ENCODE measurements around the gene KRT15.

Gene KRT15

DNA sequence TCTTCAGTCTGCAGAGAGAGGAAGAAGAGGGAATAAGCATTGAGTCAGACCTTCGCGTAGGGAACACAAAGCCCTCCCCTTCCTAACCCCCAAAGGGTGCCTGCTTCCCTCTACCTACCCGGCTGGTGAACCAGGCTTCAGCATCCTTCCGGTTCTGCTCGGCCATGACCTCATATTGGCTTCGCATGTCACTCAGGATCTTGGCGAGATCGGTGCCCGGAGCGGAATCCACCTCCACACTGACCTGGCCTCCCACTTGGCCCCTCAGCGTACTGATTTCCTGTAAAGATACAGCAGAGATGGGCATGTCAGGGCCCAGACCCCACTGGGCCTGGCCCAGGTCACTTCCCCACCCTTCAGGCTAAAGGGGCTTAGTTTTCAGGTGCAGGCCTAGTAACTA lies 5.6 kb upstream of the KRT15 start:
- ATAC-seq, result no peak

DNA sequence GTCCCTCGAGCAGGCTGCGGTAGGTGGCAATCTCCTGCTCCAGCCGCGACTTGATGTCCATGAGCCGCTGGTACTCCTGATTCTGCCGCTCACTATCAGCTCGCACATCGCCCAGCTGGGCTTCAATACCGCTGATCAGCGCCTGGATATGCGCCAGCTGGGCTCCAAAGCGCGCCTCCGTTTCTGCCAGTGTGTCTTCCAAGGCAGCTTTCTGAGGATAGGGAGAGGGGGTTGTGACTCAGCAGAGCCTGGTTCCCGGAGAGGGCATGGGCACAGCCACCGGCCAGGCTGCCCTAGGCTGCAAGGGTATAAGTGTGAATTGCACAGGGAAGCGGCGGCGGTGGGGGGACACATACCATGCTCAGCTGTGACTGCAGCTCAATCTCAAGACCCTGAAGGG lies 5.1 kb upstream of the KRT15 start:
- no peak for DNase-seq

More for the DNA sequence above, 5.6 kb upstream of the KRT15 start:
- DNase-seq, result no peak

DNA sequence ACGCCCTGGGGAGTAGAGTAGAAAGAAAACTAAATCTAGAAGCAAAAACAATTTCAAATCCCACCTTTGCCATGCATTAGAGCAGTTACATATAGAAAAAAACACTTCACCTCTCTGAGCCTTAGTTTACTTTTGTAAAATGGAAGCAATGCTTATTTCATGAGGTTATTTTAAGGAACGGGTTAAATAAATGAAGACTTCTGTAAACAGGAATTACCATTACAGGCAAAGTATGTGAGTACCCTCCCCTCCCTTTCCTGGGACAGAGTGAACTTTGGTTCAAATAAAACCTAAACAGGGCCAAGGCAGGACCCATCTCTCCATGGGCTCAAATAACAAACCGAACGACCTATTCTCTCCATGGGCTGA lies 4.5 kb upstream of the KRT15 start:
- ATAC-seq (no peak), DNase-seq (no peak)

More for the DNA sequence above, 5.1 kb upstream of the KRT15 start:
- ATAC-seq, result no peak

DNA sequence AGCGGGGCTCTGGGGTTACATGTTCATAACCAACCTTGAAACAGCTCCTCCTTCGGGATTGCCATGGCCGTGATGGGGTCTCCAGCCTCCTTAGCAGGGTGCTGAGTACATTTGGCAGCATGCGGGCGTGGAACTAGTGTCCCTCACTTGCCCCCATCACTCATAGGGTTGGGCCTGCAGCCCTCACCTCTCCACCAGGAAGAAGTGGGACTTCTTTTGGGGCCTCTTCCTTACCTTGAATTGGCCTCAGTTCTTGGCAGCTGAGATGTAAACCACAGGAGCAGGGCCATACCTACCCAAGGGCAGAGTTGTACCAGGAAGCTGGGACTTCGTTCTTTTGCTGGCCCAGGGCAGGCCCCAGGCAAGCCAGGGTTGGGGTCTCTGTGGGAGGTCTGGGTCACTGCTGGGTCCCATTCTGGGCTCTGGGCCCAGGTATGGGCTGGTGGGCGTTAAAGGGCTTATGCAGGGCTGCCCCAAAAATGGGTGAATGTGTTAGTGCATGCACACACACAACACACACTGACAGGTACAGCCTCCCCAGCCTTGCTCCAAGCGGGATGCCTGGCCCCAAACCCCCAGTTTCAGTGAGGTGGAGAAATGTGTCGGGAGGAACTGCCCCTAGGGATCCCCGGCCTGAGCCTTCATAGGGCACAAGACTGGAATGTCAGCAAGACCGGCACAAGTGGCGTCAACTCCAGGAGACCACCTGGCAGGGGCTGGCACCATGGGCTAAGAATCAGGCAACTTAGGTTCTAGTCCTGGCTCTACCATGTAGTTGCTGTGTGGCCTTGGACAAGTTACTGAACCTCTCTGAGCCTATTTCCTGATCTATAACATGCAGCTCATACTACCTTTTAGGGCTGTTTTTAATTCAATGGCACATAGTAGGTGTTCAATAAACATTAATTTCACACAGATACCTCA lies 3.9 kb upstream of the KRT15 start:
- ATAC-seq (no peak), DNase-seq (no peak)

DNA sequence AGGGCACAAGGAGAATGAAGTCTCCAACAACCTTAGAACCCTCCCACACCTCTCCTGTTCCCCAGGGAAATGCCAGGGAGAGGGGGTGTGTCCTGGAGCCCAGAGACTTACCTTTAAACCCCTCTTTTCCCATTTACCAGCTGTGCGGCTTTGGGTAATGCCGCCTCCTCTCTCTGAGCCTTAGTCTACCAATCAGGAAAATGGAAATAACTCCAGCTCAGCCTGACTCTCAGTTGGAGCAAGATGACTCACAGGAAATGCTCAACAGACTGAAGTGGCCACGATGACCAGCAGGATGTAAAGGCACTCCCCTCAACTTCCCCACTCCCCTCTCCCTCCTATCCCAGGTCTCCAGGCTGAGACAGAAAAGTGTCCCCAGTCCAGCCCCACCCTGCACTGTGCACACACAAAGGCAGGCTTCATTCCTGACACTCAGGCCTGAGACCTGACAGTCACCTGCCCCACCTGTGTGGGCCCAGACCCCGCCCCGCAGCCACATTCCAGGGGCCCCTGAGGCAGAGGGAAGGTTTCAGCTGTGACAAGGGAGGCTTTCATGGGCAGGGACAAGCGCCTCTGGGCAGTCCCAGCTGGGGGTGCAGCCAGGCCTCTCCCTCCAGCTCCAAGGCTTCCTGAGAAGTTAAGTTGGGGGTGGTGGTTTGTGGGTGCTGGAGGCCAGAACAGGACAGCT lies 3.0 kb upstream of the KRT15 start:
- ATAC-seq, result no peak
- DNase-seq, result no peak

DNA sequence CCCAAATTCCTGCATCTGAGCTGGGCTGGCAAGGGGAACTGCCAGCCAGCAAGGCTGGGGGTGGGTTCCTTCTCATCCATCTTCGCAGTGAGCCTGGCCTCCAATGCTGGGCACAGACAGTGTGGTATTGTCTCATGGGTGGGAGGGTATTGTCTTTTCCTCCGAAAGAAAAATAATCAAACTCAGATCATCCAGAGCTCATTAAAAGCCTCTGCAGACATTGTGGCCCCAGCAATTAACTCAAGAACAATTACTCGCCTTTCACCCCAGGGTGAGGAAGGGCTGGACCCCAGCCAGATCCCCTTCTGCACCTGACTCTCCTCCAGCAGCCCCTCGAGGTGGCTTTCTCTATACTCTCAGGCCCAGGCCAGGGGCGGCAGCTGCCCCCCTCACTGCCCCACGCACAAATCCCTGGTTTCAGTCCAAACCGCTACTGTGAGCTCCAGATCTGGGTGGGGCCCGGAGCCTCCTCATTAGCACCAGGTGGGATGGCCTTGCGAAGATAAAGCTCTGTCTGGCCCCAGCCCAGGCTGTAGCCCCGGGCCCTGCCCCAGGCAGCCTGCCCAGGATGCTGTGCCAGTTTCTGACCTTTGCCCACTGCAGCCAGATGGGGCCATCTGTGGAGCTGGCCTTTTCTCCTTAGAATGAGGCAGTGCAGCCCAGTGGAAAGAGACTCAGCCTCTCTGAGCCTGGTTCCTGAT lies 2.3 kb upstream of the KRT15 start:
- no peak for DNase-seq
- no peak for ATAC-seq

DNA sequence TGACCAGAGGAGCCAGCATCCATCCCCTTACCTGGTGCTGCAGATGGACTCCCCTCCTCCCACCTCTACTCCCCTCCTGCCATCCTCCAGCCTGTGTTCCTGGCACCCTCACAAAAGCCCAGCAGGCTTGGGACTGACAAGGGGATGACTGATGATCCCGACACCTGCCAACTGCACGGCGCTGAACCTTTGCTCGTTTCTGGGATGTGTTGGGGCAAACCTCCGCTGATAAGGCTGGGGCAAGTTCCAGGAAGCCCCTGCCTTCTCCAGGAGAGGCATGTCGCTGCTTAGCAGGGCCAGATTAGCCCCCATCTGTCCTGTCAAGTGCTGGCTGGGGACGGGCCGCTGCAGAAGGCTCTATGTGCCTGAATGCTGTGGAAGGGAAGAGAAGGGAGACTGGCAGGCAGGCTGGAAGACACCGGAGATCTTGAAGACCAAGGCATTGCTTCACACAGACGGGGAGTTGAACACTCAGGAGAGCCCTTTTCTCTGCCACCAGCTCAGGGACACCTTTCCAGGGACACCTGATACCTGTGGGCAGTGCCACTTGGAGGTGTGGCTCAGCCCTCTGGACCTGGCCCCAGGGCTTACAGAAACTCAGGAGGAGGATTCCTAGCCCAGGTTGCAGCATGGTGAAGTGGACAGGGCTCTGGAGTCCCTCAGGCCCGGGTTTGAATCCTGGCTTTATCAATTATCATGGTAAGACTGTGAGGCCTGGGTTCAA lies 973 bp upstream of the KRT15 start:
- DNase-seq, result no peak
- no peak for ATAC-seq

DNA sequence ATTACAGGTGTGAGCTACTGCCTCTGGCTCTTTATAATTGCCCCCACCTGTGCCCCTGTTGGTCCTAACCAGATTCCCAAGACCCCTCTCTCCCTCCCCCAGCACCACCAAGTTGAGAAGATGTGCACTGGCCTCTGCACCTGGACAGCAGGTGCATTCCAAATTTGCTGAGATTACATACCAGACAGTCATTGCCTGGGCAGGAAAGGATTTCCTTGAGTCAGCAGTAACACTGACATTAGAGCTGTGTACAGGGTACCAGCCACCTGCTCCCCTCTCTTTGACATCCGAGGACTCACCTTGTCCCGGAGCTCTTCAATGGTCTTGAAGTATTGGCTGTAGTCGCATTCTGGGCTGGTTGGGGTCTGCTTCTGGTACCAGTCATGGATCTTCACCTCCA lies 659 bp downstream of the KRT15 start:
- DNase-seq (no peak), ATAC-seq (no peak)

DNA sequence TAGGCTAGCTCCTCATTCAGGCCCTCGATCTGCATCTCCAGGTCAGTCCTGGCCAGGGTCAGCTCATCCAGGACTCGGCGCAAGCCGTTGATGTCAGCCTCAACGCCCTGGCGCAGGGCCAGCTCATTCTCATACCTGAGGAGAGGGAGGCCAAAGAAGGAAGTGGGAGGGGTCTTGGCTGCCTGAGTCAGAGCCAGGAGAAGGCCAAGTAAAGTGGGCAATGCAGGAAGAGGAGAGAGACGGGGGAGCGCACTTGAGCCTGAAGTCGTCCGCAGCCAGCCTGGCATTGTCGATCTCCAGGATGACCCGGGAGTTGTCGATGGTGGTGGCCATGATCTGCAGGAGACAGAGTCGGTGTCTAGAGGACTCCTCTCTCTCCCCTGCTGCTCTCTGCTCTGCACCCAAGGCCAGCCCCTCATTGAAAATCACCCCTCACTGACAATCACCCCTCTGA lies 1.8 kb downstream of the KRT15 start:
- DNase-seq (no peak), ATAC-seq (no peak)

DNA sequence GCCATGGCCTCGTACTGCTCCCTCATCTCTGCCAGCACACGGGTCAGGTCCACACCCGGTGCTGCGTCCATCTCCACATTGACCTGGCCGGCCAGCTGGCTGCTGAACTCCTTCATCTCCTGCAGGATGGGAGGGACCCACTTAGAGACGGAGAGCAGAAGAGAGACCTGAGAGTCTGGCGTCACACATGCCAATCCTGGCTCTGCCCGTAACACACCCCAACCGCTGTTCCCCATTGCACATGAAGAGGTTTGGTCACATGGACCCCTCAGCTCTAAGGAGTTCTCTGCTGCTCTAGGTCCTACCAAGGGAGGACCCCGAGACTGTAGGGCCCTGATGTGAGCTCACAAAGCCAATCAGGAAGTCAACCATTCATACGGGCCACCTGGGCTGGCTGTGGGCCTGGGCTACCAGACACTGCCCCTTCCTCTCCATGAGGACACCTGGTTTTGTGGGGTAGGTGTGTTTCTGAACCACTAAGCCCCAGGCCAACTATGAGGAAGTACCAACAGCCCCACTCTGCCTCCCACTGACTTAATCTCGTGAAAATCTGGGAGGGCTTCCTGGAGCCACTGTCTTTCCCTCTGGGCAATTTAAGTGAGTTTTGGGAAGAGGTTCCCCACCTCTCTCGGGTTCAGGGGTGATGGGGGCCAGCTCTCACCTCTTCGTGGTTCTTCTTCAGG lies 2.4 kb downstream of the KRT15 start:
- no peak for DNase-seq
- no peak for ATAC-seq

DNA sequence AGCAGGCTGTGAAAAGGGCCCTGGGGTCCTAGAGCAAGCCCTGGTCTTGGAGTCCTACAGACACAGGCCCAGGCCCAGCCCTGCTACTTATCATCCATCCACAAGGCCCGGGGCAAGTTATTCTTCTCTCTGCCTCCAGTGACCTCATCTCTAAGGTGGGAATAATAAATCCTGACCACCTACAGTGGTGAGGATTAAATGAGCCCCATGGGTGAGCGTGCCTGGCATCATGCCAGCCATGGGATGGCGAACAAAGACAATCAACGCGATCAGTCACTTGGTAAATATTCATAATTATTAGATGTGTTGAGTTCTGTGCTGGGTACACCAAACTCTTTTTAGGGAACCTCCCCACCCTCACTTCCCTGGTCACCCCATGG lies 5.5 kb downstream of the KRT15 start:
- no peak for ATAC-seq
- DNase-seq, result no peak

DNA sequence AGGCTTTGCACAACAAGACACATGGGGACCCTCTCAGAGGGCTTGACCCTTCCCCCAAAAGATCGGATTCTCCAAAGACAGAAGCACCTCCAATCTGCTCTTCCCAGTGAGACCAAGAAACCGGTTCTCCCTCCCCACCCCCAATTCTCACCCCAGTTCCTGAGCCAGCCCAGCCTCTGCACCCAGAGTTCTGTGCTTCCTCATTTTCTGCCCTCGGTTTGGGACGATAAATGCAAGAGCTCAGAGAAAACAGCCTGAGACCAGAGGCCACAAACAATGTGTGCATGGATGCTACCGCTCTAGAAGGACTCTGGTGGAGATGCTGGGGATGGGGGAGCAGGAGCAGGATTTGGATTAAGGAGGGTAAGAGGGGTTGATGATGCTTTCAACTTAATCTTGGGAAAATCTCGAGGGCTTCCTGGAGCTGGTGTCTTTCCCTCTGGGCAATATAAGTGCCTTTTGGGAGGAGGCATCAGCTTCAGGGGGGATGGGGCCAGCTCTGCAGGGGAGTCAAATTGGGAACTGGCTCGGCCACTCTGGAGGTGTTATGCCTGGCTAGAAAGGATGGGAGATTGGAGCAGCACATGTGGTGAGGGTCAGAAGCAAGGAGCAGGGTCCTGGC lies 6.0 kb downstream of the KRT15 start:
- no peak for DNase-seq

DNA sequence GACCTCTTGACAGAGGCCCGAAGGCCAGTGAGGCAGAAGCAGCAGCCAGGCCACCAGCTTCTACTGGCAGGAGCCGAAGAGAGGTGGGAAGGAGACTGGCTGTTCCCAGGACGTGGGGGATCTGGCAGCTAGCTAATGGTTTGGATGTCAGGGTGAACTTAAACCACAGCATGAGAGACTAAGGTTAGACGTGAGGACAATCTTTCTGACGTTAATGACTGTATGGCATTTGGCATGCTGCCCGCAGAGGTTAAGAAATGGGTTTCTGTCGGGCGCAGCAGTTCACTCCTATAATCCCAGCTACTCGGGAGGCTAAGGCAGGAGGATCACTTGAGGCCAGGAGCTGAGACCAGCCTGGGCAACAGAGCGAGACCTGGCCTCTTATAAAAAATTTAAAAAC lies 7.0 kb downstream of the KRT15 start:
- ATAC-seq, result no peak
- DNase-seq, result no peak

More for the DNA sequence above, 6.0 kb downstream of the KRT15 start:
- no peak for ATAC-seq

DNA sequence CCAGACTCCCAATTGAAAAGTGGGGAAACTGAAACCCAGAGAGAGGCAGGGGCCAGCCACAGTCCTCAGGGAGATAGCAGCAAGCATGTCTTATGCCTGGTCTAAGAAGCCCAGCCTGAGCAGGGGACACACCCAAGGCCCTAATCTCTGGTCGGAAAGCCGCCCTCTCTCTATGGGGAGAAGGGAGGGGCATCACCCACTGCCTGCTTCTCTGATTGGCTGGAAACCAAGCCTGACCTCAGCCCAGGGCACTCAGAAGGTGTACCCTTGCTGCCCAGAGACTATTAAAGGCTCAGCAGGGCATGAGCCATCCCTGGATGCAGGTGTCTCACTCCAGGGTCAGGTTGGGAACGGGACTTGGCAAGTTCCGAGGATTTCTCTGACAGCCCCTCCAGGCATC lies 7.6 kb downstream of the KRT15 start:
- no peak for DNase-seq
- no peak for ATAC-seq

DNA sequence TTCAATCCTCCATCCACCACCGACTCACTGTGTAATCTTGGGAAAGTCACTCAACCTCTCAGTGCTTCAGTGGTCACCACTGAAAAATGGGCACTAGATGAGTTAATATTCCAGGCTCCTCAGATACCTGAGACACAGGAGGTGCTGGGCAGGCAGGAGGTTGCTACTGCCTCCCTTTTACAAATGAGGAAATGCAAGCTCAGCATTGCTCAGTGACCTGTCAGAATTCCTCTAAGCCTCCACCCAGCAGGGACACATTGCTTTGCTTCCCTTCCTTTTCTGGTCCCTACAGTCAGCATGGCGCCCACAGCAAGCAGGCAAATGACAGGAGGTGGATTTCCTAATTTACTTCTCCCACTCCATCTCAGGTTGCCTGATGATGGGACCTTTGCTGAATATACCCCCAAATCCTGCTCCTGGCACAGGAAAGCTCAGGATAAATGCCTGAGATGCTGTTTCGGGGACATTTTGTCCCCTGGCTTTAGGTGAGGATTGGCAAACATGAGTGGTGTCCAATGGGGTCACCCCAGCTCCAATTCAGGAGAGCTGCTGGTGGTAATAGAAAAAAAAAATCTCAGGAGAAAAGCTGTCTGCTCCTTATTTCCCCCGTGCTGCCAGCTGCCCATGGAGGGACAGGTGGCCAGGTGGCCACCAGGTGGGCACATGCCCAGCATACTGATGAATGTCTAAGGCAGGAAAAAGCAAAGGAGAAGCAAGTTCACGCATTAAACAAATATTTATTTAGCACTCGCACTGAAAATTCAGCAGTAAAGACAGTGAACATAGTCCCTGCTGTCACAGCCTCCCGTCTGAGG lies 8.2 kb downstream of the KRT15 start:
- DNase-seq (no peak), ATAC-seq (no peak)

DNA sequence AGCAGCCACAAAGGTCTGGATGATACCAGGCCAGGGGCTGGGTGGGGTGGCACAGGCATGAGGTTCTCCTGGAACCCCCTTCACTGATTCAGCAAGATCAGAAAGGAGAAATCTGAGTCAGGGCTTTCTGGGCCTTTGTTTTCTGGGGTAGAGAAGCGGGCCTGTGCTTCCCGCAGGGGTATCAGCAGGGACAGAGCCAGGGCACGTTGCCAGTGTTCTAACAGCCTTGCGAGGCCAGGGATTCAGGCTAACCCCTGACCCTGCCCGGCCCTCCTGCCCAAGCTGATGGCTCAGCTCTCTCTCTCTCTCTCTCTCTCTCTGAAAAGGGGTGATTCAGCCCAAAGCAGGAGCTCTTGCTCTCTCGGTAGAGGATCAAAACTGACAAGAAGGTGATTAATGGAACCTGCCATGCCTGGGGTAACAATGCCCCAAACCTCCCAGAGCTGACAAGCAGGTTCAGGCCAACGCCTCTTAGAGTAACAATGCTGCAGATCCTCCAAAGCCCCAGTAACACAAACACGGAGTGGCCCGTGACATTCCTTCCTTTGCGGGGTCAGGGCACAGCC lies 11.3 kb downstream of the KRT15 start:
- no peak for DNase-seq
- ATAC-seq, result no peak

DNA sequence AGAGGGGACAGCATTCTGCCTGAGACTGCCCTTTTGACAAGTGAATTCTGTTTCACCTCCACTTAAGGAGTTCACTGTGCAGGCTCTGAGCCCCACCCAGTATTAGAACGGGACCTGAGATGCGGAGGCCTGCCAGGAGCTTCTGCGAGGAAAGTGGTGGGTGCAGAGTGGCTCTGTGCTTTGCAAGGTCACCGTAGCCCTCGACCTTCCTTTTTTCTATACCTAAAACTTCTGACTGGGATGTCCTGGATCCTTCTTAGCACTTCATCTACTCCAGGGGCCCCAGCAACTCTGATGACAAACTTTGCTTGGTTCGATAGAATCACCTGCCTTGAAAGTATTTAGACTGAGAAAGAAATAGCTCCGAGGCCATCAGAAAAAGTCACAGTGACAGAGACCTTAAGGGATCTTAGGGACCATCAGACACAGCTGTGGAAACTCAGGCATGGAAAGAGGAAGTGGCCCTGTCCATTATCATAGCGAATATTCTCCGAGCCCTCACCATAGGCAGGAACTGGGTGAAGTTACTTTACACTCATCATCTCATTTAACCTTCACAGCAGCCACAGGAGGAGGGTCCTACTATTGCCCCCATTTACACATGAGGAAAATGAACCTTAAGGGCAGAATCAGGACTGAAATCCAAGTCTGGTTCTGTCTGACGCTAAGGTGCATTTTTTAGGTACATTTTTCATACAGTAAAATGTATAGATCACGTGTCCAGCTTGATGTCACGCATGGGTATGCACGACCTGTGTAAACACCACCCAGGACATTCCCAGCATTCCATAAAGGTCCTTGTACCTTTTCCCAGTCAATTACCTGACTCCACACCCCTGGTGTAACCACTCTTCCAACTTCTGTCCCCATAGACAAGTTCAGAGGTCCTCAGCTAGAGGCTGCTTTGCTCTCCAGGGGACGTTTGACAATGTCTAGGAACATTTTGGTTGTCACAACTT lies 12.6 kb downstream of the KRT15 start:
- ATAC-seq (no peak), DNase-seq (no peak)

DNA sequence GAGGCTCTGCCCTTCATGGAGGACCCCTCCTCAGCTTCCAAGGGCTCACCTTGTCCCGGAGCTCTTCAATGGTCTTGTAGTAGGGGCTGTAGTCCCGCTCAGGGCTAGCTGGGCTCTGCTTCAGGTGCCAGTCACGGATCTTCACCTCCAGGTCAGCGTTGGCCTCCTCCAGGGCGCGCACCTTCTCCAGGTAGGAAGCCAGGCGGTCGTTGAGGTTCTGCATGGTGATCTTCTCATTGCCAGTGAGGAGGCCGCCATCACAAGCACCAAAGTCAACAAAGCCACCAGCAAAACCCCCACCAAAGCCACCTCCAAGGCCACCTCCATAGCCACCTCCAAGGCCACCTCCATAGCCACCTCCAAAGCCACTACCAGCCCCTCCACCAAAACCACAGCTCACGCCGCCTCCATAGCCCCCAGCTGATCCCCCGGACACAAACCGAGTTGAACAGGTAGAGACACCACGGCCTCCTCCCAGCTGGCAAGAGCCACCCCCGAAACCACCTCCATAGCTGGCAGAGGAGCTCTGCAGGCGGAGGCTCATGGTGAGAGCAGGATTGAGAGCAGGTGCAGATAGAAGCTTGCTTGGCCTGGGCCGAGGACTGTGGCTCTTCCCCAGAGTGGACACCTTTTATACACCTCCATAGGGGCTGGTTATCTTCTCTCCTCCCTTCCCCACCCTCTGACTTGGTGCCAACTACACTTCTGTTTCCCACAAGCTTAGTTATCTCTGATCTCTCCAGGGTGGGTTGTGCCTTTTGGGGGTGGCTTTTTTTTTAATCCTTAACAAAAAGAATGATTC lies 13.5 kb downstream of the KRT15 start, which contains the start of gene KRT13:
TSS of gene KRT13 (minus strand) at position 606 of the 802 bp plus-strand sequence. CDS start at position 544, 62 bp downstream.
- DNase-seq, result no peak
- ATAC-seq, result no peak

Measured in stimulated activated naive CD8-positive, alpha-beta T cell treated with anti-CD3 and anti-CD28 coated beads, Interleukin-15, Interleukin-2, amounts not matched to agents 100 U/mL and 50 U/mL, for 24 hours (primary cell).